A549 (cell line): ENCODE data around the gene TBX18. TPM values are rescaled to one million over a fixed set of nuclear protein-coding genes. Genes with fewer than 3 reads are reported as not detected.

ENCODE experiments used
- ATAC-seq, 2 experiments: fragments of 200-7000 bp in 1 of 2; fragments of >200 bp in 1 of 2; cut with Nextera tagmentation in 1 of 2; cut with Tn5 transposase in 1 of 2; 3 replicates each; pipeline versions ENCODE4 v1.8.0 to v1.9.1; 2018 to 2020; ENCODE audit warnings: mild to moderate bottlenecking in 1 of 2, moderate library complexity in 1 of 2
- CTCF ChIA-PET: fragments of 300-600 bp; sonication (Branson Sonifier 250); formaldehyde crosslinking; extraction: SDS; loops from one replicate; lab custom pipeline; 2021; ENCODE audit warnings: antibody characterized with exemption, inconsistent platforms; lab: Yijun Ruan, JAX
- POLR2A ChIA-PET: fragments of 350-600 bp; formaldehyde crosslinking; extraction: SDS; loops from one replicate; lab custom pipeline; 2021; ENCODE audit warnings: antibody characterized with exemption, inconsistent platforms; lab: Yijun Ruan, JAX
- DNase-seq, 2 experiments: peaks; one replicate each; pipeline versions ENCODE4 v3.0.0 to v3.0.0-alpha.2; 2011 to 2016; ENCODE audit warnings: low read depth in 1 of 2, low spot score in 1 of 2
- FAIRE-seq: peaks from 2 replicates; lab custom pipeline; 2011; peaks lifted over from hg19 to GRCh38; lab: Jason Lieb, UNC
- H3K27ac ChIP-seq, 2 experiments: fragments of >200 bp; sonication (Bioruptor Twin); formaldehyde crosslinking; 3 replicates each; pipeline ENCODE4 v1.5.1; 2016 to 2017
- H3K4me1 ChIP-seq: fragments of >200 bp; sonication (Bioruptor Twin); formaldehyde crosslinking; 3 replicates; pipeline ENCODE4 v1.6.1; 2016
- H3K4me2 ChIP-seq: fragments of >200 bp; sonication (Bioruptor Twin); formaldehyde crosslinking; 3 replicates; pipeline ENCODE4 v1.6.1; 2016
- H3K4me3 ChIP-seq: fragments of >200 bp; sonication (Bioruptor Twin); formaldehyde crosslinking; 3 replicates; pipeline ENCODE4 v1.5.1; 2016
- H3K9me3 ChIP-seq: fragments of >200 bp; sonication (Bioruptor Twin); formaldehyde crosslinking; 3 replicates; pipeline ENCODE4 v1.6.1; 2016
- BHLHE40 ChIP-seq: IDR thresholded peaks from 2 replicates; pipeline ENCODE4 v1.6.1; 2012; ENCODE audit warnings: low read depth, low read length, inconsistent platforms
- CBX8 ChIP-seq: fragments of 200-600 bp; sonication (generic); IDR thresholded peaks from 2 replicates; pipeline ENCODE4 v1.6.1; 2016
- CEBPB ChIP-seq, 2 experiments: fragments of >200 bp in 1 of 2; sonication (Bioruptor Twin) in 1 of 2; formaldehyde crosslinking in 1 of 2; IDR thresholded peaks; 2 replicates each; pipeline ENCODE4 v1.6.1; 2012 to 2016
- CHD2 ChIP-seq: fragments of 150-350 bp; IDR thresholded peaks from 2 replicates; pipeline ENCODE4 v1.6.1; 2014; ENCODE audit warnings: low read length; ENCODE audit not compliant: partially characterized antibody
- CHD4 ChIP-seq: fragments of 200-600 bp; sonication (generic); IDR thresholded peaks from 2 replicates; pipeline ENCODE4 v1.6.1; 2016; ENCODE audit warnings: antibody characterized with exemption, mild to moderate bottlenecking, borderline replicate concordance
- EP300 ChIP-seq, 2 experiments: fragments of >200 bp; sonication (Bioruptor Twin); formaldehyde crosslinking; IDR thresholded peaks; 2 replicates in 1 of 2; 3 replicates in 1 of 2; pipeline ENCODE4 v1.6.1; 2016 to 2017
- HEYL ChIP-seq: fragments of 250-450 bp; sonication (Bioruptor Pico); IDR thresholded peaks from 2 replicates; pipeline ENCODE4 v1.8.0; 2021; ENCODE audit warnings: mild to moderate bottlenecking, moderate library complexity
- HOXA7 ChIP-seq: fragments of 250-450 bp; sonication (Bioruptor Pico); IDR thresholded peaks from 2 replicates; pipeline ENCODE4 v1.5.0; 2020; ENCODE audit warnings: mild to moderate bottlenecking, moderate library complexity
- KDM5A ChIP-seq: fragments of 200-600 bp; sonication (generic); IDR thresholded peaks from 2 replicates; pipeline ENCODE4 v1.6.1; 2016; ENCODE audit warnings: antibody characterized with exemption, mild to moderate bottlenecking
- MAFK ChIP-seq: fragments of 450-650 bp; IDR thresholded peaks from 2 replicates; pipeline ENCODE4 v1.6.1; 2014; ENCODE audit not compliant: partially characterized antibody
- NFE2L2 ChIP-seq: fragments of 150-350 bp; conservative IDR thresholded peaks from 2 replicates; pipeline ENCODE4 v1.6.1; 2014; ENCODE audit warnings: low read length
- RAD21 ChIP-seq, 2 experiments: fragments of >200 bp in 1 of 2; sonication (Bioruptor Twin) in 1 of 2; formaldehyde crosslinking in 1 of 2; IDR thresholded peaks in 1 of 2; conservative IDR thresholded peaks in 1 of 2; 2 replicates in 1 of 2; 3 replicates in 1 of 2; pipeline ENCODE4 v1.6.1; 2012 to 2018; ENCODE audit warnings: inconsistent platforms in 1 of 2
- RCOR1 ChIP-seq: fragments of 150-350 bp; IDR thresholded peaks from 2 replicates; pipeline ENCODE4 v1.6.1; 2014; ENCODE audit warnings: antibody characterized with exemption, low read length, low read depth
- TFCP2L1 ChIP-seq: fragments of 250-450 bp; sonication (Bioruptor Pico); IDR thresholded peaks from 2 replicates; pipeline ENCODE4 v1.5.0; 2021; ENCODE audit warnings: mild to moderate bottlenecking
- TP53 ChIP-seq: fragments of 250-450 bp; sonication (Bioruptor Pico); IDR thresholded peaks from 2 replicates; pipeline ENCODE4 v1.5.0; 2021; ENCODE audit warnings: mild to moderate bottlenecking, moderate library complexity
- ZSCAN20 ChIP-seq: fragments of 250-450 bp; sonication (Bioruptor Pico); IDR thresholded peaks from 2 replicates; pipeline ENCODE4 v1.8.0; 2022; ENCODE audit warnings: mild to moderate bottlenecking, moderate library complexity
- WGBS: methylation state at CpG from one replicate; pipeline ENCODE4 v1.1.6; 2017; ENCODE audit errors: missing lambda C conversion rate; 5-methylcytosine and 5-hydroxymethylcytosine counted together
- polyA plus RNA-seq, 4 experiments: library from polyadenylated mRNA; depleted of rRNA in 3 of 4; stranded (reverse); fragments of >200 nt; fragmentation: RNase III in 1 of 4; extraction: RNeasy Plus Mini Kit Qiagen cat#74134 plus additional on column Dnase treatment in 1 of 4; gene quantifications; 2 replicates in 3 of 4; 3 replicates in 1 of 4; pipeline ENCODE4 v1.2.3, GENCODE V29; 2011 to 2017
- TF ChIP-seq, protein P1 (sequence below): fragments of 450-650 bp; IDR thresholded peaks from 2 replicates; pipeline ENCODE4 v1.6.1; 2014; ENCODE audit warnings: antibody characterized with exemption
- TF ChIP-seq, protein P2 (sequence below): fragments of >200 bp; sonication (Bioruptor Twin); formaldehyde crosslinking; IDR thresholded peaks from 2 replicates; pipeline ENCODE4 v1.6.1; 2016
- TF ChIP-seq, protein P3 (sequence below): fragments of >200 bp; sonication (Bioruptor Twin); formaldehyde crosslinking; IDR thresholded peaks from 3 replicates; pipeline ENCODE4 v1.6.1; 2016

The TBX18 gene
- polyA plus RNA-seq, 2 of the 4 experiments (the other 2 are of a cell fraction): 20.8 to 67.4 TPM

DNA sequence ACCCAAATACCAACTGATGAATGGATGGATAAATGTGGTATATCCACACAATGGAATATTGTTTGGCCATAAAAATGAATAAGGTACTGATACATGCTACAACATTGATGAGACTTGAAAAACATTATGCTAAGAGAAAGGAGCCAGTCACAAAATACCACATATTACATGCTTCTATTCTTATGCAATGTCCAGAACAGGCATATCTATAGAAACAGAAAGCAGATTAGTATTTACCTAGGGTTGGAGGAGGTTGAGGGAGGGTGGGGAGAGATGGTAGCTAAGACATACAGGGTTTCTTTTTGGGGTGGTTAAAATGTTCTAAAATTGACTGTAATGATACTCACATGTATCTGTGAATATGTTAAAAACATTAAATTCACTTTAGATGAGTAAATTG, 24.8 kb upstream of the TBX18 start:
- FAIRE-seq (no peak), ATAC-seq (no peak)
- Histone ChIP-seq H3K27ac (no peak overlapping the region), H3K4me1 (no peaks in the 10 kb centered on the region)
- ChIA-PET POLR2A (no interaction called here), CTCF (interaction anchor here (1.1 kb wide), 1 partner anchor 367 kb away, joined by 3 read pairs; no protein-coding TSS in a partner anchor)
- TF ChIP-seq TFCP2L1 (CRISPR knock-in tag) (no peak), ZSCAN20 (CRISPR knock-in tag) (no peak), RCOR1 (no peak), NFE2L2 (no peak), HEYL (CRISPR knock-in tag) (no peak), BHLHE40 (no peak), CBX8 (no peak), KDM5A (no peak), CHD4 (no peak), HOXA7 (CRISPR knock-in tag) (no peak)
- TF ChIP-seq, protein P1, sequence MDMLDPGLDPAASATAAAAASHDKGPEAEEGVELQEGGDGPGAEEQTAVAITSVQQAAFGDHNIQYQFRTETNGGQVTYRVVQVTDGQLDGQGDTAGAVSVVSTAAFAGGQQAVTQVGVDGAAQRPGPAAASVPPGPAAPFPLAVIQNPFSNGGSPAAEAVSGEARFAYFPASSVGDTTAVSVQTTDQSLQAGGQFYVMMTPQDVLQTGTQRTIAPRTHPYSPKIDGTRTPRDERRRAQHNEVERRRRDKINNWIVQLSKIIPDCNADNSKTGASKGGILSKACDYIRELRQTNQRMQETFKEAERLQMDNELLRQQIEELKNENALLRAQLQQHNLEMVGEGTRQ: no peak
- TF ChIP-seq, all 56 proteins: peak for 0
- H3K4me2 ChIP-seq: no peak overlapping the region
- no peaks in the 10 kb centered on the region for H3K9me3 ChIP-seq
- DNase-seq: no peak
- no peak overlapping the region for H3K4me3 ChIP-seq

DNA sequence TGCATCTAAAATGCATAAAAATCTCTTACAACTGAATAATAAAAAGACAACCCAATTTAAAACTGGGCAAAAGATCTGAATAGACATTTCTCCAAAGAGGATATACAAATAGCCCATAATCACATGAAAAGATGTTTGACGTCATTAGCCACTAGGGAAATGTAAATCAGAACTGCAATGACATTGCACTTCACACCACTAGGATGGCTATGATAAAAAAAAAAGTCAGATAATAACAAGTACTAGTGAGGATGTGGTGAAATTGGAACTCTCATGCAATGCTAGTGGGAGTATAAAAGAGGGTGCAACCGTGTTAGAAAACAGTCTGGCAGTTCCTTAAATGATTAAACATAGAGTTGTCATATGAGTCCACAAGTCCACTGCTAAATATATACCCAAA, 24.3 kb upstream of the TBX18 start:
- ChIA-PET POLR2A (no interaction called here), CTCF (no interaction called here)
- H3K9me3 ChIP-seq: no peaks in the 10 kb centered on the region
- FAIRE-seq (no peak), ATAC-seq (no peak), DNase-seq (no peak)
- no peak overlapping the region for H3K4me3 ChIP-seq
- no peak overlapping the region for H3K4me2 ChIP-seq
- TF ChIP-seq BHLHE40: no peak
- no peaks in the 10 kb centered on the region for H3K4me1 ChIP-seq
- 82% methylated on average over 2 of the region's 2 CpGs for WGBS
- H3K27ac ChIP-seq: no peak overlapping the region

DNA sequence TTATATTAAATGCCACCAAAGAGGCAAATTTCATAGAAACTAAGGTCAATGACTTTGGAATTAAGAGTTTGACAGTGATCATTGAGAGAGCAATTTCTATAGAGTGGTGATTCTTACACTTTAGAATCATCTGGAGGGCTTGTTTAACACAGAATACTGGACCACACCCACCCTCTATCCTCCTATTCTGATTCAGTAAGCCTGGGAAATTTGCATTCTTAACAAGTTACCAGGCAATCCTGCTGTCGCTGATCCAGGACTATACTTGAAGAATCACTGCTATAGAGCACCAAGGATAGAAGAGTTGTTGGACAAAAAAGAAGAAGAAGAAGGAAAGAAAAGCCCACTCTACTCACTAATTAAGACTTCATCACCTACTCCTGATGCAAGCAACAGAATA, 21.3 kb upstream of the TBX18 start:
- CTCF ChIA-PET: no interaction called here
- ATAC-seq (no peak), FAIRE-seq (no peak), DNase-seq (no peak)
- Histone ChIP-seq H3K9me3 (no peaks in the 10 kb centered on the region), H3K27ac (no peak overlapping the region), H3K4me2 (no peak overlapping the region), H3K4me1 (no peaks in the 10 kb centered on the region), H3K4me3 (no peak overlapping the region)
- WGBS: 92% methylated on average over 1 of the region's 1 CpG
- no peak for TF ChIP-seq CHD2
- TF ChIP-seq, protein P2, sequence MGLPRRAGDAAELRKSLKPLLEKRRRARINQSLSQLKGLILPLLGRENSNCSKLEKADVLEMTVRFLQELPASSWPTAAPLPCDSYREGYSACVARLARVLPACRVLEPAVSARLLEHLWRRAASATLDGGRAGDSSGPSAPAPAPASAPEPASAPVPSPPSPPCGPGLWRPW: no peak
- no peak for TF ChIP-seq CBX8
- TF ChIP-seq ZSCAN20 (CRISPR knock-in tag): no peak
- TF ChIP-seq NFE2L2: no peak
- TF ChIP-seq TFCP2L1 (CRISPR knock-in tag): no peak
- TF ChIP-seq, all 56 proteins: peak for 0
- POLR2A ChIA-PET: no interaction called here

DNA sequence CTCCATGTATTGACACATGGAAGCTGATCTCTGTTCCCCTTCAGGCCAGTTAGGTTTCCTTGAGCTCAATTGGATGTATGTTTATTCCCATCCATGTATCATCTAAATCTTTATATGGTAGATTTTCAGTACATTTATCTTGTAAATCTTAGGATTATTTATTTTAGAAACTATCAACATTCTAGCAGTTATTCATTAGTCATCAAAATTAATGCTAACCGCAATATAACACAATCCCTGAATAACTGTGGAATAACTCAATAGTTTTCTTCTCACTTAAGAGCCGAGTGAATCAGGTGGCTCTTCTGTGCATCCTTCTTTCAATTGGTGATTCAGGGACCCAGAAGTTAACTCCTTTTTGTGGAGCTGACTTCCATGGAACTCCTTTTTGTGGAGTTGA, 15.5 kb upstream of the TBX18 start:
- H3K27ac ChIP-seq: no peak overlapping the region
- POLR2A ChIA-PET: no interaction called here
- DNase-seq (no peak), FAIRE-seq (no peak), ATAC-seq (no peak)
- no peaks in the 10 kb centered on the region for H3K9me3 ChIP-seq
- WGBS: 85% methylated on average over 2 of the region's 2 CpGs
- no peak overlapping the region for H3K4me2 ChIP-seq
- CTCF ChIA-PET: interaction anchor here (1.0 to 1.5 kb wide), 4 partner anchors 33 to 358 kb away, joined by 3 to 7 read pairs (median 4); no protein-coding TSS in a partner anchor
- no peak for TF ChIP-seq EP300 (IDR thresholded peaks at IDR 0.05)
- TF ChIP-seq MAFK: peak; percentile 55
- TF ChIP-seq, all 56 proteins: peak for 1
- Histone ChIP-seq H3K4me1 (0 out of 3 replicates have a peak, but pooled peaks cover 8% of the 10 kb centered on the region), H3K4me3 (no peak overlapping the region)

DNA sequence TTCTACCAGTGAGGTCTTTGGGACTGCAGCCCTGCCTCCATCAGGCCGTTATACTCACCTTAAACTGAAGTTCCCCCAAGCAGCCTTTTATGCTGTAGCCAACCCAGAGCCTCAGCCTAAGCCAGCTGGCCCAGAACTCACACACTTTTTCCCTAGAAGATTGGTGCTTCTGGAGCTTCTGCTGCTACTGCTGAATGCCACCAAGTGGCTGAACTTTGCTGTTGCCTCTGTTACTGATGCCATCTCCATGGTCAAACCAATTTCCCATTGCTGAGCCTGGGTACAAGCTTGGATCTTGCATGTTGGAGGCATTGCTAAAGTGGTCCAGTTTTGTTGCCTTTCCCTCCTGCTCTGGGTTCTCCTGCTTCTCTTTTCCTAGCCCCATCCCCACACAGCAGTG, 15.0 kb upstream of the TBX18 start:
- CTCF ChIA-PET: interaction anchor here (1.0 to 1.6 kb wide), 7 partner anchors 11 to 544 kb away, joined by 3 to 7 read pairs (median 4); no protein-coding TSS in a partner anchor
- TF ChIP-seq, protein P3, sequence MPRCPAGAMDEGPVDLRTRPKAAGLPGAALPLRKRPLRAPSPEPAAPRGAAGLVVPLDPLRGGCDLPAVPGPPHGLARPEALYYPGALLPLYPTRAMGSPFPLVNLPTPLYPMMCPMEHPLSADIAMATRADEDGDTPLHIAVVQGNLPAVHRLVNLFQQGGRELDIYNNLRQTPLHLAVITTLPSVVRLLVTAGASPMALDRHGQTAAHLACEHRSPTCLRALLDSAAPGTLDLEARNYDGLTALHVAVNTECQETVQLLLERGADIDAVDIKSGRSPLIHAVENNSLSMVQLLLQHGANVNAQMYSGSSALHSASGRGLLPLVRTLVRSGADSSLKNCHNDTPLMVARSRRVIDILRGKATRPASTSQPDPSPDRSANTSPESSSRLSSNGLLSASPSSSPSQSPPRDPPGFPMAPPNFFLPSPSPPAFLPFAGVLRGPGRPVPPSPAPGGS: no peak
- TF ChIP-seq RAD21 (conservative IDR thresholded peaks at IDR 0.05 in 1 of 2, IDR thresholded peaks at IDR 0.05 in 1 of 2) (peak in 1 of 2 experiments; percentile 18; a peak in 1 of 5 replicates), CEBPB (IDR thresholded peaks at IDR 0.05) (no peak), TP53 (CRISPR knock-in tag) (no peak)
- Histone ChIP-seq H3K4me3 (no peak overlapping the region), H3K4me2 (no peak overlapping the region), H3K27ac (no peak overlapping the region), H3K9me3 (no peaks in the 10 kb centered on the region), H3K4me1 (0 out of 3 replicates have a peak, but pooled peaks cover 8% of the 10 kb centered on the region)
- FAIRE-seq: no peak
- DNase-seq: no peak
- 50% methylated on average over 1 of the region's 1 CpG for WGBS
- POLR2A ChIA-PET: no interaction called here
- ATAC-seq: no peak
